ENCODE measurements around the gene ENOX1.
A peak's percentile ranks its signal among the peaks of the same experiment; 100 is the strongest.

ENOX1 gene

DNA sequence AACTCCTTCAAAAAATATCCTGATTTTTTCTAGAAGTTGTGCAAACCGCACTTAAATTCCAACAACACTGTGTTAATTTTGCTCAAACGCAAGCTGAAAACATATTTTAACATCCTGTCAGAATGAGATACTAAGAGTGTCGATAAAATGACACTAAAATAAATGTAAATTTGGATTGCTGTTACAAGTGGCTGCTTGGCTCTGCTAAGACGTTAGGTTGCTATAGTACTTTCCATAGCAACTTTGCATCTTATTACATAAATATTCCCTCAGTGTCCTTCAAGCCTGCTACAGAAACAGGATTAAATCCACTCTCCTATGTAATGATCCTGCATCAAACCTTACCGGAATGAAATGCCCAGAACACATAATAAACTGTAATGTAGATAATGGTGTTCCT lies 471.2 kb downstream of the ENOX1 start:
- no peak for DNase-seq (ENCODE audit: low read depth)

DNA sequence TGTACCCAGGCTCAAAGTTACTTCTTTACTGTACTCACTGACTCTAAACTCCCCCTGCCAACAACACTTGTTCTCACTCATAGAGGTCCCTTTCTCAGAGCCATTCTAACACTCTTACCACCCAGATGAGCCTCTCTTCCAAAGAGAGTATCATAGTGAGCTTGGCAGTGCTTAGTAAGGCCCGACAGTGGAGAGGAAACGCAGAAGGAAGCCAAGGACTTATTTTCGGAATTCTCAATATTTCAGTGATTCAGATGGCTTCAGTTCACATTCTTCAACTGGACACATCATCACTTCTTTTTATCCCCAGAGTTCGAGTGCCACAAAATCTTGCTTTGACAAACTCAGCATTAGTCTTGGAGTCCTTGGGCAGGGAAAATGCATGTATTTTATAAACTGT lies 477.5 kb downstream of the ENOX1 start:
- peak; percentile 61 for DNase-seq (ENCODE audit: low read depth)

- DNase-seq (ENCODE audit: low read depth), result peak; percentile 96
Observed at GRCh38 chr13:43307921-43308433, 478.8 kb downstream of the ENOX1 start.

GRCh38 chr13:43307221-43307920 lies 479.4 kb downstream of the ENOX1 start:
- no peak for DNase-seq (ENCODE audit: low read depth)

DNA sequence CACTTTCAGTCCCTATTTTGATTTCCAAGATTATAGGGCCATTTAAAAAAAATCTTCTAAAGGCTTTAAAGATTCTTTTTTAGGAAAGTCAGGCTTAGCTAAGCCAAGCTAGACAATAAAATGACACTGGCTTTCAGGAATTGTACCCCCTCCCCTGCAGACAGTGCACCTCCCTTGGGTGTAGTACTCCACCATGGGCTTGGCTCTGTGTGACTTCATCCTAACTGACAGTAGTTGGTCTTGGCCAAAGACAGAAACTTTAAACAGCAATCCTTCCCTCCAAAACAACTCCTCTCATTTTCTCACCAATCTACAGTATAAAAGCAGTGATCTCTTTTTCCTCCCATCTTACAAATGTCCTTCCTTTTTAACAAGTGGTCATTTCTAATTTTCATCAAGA lies 480.4 kb downstream of the ENOX1 start:
- no peak for DNase-seq (ENCODE audit: low read depth)

DNA sequence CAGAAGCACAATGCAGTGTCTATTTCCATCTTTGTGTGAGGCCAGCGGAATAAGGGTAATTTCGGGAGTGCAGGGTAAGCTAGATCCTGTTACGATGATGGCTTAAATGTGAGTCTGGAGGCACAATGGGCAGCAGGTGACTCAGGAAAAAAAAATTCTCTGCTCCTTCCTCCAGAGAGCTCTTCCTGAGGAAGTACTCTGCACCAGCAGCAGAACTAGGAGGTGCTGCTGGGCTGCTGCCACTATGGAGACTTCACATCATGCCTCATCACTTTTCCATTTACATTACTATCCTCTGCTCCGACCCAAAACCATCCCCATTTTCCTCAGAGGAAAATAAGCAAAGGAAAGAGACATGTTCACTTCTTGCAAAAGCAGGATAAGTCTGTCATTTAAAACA lies 481.4 kb downstream of the ENOX1 start:
- DNase-seq (ENCODE audit: low read depth), result peak; percentile 65

- DNase-seq (ENCODE audit: low read depth), result no peak
Observed at GRCh38 chr13:43304945-43305344, 481.8 kb downstream of the ENOX1 start.

DNA sequence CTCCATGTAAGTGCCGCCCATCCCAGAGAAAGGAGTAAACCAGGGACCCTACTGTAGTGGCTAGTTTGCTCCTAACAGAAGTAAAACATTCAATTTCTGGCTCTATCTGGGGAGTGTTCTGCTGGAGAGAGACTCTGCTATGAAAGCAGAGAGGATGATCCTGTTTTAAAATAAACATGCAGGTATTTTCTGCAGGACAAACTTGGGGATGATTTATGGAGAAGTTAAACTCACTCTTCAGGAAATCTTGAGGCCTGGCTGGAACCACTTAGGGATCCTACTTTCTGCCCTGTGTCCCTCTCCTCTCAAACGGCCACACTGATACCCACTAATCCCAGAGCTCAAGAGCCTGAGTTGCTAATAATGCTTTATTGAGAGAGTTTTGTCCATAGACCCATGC lies 482.3 kb downstream of the ENOX1 start:
- DNase-seq (ENCODE audit: low read depth), result no peak

DNA sequence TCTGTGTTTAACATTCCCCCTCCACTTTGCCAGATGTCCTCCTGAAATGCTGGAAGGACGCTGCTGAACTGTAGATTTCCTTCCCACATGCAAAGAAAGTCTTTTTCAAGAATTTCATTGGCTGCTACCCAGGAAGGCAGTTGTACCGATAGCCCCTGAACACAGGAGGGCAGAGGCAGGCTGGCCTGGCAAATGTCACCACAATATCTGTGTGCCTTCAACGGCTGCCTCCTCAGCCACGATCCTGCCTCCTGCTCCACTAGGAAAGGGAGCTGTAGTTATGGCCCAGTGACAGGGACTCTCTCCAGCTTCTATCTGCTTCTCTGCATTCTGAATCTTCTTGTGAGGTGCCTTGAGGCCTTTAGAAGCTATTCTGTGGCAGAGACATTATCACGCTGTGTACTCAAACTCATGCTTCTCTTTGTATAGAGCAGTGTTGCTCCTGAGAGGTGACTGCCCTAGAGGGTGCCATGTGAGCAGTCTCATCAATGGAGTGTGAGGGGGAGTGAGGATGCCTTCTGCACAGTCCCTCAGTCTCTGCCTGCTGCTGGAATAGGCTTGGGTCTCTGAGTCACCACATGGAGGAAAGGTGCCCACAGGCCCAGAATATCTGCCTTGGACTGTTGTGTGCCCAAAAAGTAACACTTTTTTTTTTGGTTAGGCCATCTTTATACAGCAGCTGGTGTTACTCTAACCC lies 483.6 kb downstream of the ENOX1 start:
- DNase-seq (ENCODE audit: low read depth), result peak; percentile 71

GRCh38 chr13:43301346-43301969 lies 485.3 kb downstream of the ENOX1 start:
- DNase-seq (ENCODE audit: low read depth), result peak; percentile 58

- peak; percentile 63 for DNase-seq (ENCODE audit: low read depth)
Observed at GRCh38 chr13:43300865-43301264, 485.9 kb downstream of the ENOX1 start.

GRCh38 chr13:43299374-43299773 lies 487.4 kb downstream of the ENOX1 start:
- no peak for DNase-seq (ENCODE audit: low read depth)

DNA sequence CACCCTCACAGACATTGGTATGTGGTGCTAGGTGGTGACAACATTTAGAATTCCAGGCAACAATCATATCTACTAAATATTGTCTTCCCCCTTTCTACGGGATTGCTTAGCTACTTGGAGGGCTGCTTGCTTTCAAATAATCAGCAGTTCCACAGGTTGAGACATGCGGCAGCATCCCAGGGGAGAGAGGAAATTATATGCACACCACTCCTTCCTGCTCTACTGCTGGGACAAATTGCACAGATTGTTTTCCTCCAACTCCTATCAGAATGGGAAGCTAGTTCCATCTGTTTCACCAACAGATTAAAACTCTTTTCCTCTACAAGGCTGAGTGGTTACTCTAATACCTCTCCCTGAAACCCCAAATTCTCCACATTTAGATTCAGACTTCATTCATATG lies 488.0 kb downstream of the ENOX1 start:
- no peak for DNase-seq (ENCODE audit: low read depth)

GRCh38 chr13:43297967-43298678 lies 488.6 kb downstream of the ENOX1 start:
- no peak for DNase-seq (ENCODE audit: low read depth)

DNA sequence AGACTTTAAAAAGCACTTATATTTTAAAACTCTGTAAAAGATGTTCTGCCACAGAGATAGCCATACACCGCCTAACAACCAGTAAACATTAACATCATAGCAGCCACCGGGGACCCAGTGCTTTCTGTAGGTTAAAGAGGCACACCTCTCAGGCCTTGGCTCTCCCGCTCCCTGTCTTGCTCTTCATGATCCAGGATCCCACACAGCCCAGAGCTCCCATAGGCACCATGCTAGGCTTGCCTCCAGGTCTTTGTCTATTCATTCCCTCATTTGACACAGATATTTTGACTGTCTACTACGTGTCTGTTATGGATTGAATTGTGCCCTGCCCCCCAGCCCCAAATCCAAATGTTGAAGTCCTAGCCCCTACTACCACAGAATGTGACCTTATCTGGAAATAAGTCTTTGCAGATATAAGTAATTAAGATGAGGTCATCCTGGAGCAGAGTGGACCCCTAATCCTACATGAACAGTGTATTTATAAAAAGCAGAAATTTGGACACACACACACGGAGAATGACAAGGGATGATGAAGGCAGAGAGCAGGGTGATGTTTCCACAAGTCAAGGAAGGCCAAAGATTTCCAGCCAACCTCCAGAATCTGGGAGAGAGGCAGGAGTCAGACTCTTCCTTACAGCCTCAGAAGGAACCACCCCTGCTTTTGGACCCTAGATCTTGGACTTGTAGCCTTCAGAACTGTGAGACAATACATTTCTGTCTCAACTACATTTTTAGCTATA lies 490.8 kb downstream of the ENOX1 start:
- DNase-seq (ENCODE audit: low read depth), result no peak

DNA sequence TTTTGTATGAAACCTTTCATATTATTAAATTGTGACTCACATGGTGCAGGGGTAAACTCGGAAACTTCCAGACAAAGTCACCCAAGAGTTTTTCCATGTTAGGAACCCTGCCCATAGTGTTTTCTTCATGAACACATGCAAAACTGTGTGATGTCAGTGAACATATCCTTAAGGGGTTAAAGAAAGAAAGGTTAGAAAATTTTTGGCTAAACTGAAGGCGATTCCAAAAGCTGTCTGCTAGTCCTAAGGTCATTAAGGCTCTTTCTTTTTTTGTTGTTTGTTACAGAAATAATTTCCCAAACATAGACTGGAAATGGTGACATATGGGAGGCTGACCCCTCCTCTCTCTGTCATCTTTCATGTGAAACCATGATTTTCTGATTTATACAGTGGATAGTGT lies 491.5 kb downstream of the ENOX1 start:
- no peak for DNase-seq (ENCODE audit: low read depth)

DNA sequence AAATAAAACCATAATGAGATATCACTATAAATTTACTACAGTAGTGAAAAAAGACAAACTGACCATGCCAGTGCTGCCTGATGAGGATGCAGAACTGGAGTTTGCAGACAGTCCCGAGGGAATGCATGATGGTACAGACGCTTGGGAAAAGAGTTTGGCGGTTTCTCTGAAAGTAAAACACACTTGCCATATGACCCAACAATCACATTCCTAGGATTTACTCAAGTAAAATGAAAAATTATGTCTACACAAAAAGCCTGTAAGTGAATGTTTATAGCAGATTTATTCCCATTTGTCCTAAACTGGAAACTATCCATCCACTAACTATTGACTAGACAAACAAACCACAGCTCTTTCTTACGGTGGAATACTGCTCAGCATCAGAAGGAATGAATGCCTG lies 492.4 kb downstream of the ENOX1 start:
- DNase-seq (ENCODE audit: low read depth), result no peak

- DNase-seq (ENCODE audit: low read depth), result no peak
Observed at GRCh38 chr13:43293986-43294385, 492.8 kb downstream of the ENOX1 start.

- no peak for DNase-seq (ENCODE audit: low read depth)
Observed at GRCh38 chr13:43293561-43293960, 493.2 kb downstream of the ENOX1 start.

- peak; percentile 34 for DNase-seq (ENCODE audit: low read depth)
Observed at GRCh38 chr13:43293008-43293407, 493.8 kb downstream of the ENOX1 start.

- no peak for DNase-seq (ENCODE audit: low read depth)
Observed at GRCh38 chr13:43291287-43292060, 495.3 kb downstream of the ENOX1 start.
